RPMI7951 (cell line): ENCODE measurements around the gene RNASE8. TPM values are rescaled to one million over a fixed set of nuclear protein-coding genes. Genes with fewer than 3 reads are reported as not detected.

Source experiments
- DNase-seq: peaks from one replicate; pipeline ENCODE4 v3.0.0-alpha.2; 2012; ENCODE audit warnings: low read depth
- total RNA-seq: library from RNA; depleted of rRNA; stranded (reverse); fragments of >200 nt; shearing (Covaris generic); gene quantifications from 2 replicates; pipeline ENCODE4 v1.2.3, GENCODE V29; 2014

The RNASE8 gene
- total RNA-seq, 1 experiment from 2014 or later: not detected

DNA sequence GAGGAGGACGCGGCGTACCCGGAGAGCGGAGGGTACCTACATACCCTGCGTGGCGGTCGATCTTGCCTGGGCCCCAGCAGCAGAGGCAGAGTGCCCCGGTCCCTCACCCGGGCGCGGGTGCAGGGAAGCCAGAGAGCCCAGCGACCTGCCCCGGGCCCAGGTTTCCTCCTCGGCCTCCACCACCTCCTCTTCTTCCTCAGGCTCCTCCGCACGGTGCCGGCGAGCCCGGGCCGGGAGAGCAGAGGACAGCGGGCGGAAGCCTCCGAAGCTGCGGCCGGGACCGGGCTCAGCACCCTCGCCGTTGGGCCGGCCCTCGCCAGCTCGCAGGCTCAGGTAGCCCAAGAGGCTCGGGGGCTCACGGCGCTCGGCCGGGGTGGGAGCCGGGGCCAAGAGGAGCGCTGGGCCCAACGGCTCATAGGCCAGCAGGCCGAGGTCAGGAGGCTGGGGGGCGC, 34.2 kb downstream of the RNASE8 start:
- no peak for DNase-seq

- DNase-seq: peak; percentile 49
Observed at GRCh38 chr14:21092273-21093011, 34.8 kb downstream of the RNASE8 start.

GRCh38 chr14:21093018-21093417, 35.4 kb downstream of the RNASE8 start:
- no peak for DNase-seq

DNA sequence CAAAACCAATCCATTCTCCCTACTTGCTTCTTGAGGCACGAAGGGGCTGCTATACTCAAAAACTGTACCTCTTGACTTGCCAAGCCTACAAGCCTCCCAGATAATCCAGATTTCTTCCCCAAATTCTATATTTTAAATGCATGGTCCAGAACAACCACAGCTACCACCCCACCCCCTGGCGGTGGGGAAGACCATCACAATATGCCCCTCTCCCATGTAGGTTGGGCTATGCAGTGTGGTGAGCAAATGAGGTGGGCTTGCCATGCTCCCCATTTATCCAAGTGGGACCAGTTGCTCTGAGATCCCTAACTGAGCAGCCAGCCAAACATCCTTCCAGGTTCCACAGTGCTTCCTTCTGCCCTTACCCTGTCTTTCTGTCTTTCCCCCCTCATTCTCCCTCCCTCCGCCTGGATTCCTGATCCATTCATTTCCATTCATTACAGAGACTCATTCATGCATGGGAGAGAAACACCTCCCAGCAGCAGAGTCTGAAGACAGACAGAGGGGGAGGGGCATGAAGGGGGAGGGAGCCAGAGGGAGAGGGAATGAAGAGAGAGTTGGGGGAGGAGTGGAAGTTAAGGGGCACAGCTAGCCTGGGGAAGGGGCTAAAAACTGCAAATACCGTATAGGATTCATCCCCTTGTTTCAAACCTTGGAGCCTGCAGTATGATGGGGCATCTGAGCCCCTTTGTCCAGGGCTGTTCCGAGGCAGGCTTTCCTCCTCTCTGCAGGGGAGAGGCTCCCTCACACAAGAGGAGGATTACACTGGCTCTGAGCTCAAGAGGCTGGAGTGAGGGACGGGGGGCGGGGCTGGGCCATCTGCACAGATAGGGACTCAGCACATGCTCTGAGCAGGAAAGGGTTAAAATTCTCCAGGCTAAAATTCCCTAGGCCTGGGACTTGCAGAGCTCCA, 36.4 kb downstream of the RNASE8 start:
- DNase-seq: no peak

- DNase-seq: no peak
Observed at GRCh38 chr14:21095430-21096205, 38.0 kb downstream of the RNASE8 start.

DNA sequence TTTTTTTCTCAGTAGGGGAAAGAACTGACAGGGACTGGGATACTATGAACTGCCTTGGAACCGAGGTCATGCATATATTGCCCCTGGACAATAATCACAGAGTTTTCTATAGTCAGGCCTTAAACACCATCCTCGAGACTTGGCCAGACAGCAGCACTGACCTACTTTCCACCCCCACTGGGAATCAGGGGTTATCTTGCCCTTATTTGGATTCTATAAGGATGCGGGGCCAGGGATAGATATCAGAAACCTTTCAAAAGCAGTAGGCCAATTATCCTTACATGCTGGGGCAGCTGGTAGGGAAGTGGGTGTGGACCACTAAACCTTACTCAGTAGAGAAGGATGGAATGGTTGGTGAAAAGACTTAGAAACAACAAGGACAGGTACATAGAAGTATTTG, 38.8 kb downstream of the RNASE8 start:
- no peak for DNase-seq

DNA sequence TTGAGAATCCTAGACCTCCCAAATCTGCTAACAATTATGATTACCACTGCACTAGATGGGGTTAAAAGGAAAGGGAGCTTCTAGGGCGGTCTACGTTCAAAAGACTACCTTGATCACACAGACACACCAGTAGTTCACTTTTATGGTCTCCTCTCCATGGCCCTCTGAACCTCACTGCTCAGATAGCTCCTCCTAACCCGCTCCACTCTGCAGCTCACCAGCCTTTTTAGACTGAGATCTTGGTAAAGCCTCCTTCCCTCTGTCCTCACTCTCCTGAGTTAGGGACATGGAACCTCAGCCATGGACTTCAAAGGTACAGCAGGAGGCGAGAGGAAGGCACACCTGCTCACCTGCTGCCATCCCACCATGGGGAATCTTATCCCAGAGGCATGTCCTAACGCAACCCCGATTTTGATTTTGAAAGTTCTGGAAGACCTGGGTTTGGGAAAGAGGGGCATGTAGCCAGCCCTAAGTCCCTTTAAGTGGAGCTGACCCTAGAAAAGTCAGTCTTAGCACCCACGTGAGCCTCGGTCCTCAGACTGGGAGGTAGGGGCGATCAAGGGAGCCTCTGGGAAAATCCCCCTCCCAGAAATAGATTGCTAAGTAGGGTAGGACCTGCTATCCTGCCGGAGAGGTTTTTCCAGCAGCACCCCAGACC, 39.5 kb downstream of the RNASE8 start:
- no peak for DNase-seq

DNA sequence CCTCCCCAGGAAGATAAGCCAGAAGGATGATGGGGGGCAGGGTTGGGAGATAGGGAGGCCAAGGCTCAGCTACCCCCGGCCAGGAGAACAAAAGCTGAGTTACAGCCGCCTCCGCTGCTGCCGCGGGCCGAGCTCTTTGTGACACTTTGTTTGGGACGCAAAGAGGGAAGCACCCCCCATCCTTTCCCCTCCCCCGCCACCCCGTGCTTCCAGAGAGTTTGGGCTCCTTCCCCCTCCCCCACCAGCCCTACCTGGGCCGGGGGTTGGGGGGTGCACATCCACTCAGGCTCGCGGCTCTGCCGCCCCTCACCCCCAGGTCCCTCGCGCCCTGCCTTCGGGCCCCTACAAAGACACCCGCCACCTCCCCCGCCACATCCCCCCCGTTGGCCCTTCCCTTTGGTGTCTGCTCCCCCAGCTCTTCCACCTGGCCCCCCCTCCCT, 40.0 kb downstream of the RNASE8 start:
- no peak for DNase-seq

DNA sequence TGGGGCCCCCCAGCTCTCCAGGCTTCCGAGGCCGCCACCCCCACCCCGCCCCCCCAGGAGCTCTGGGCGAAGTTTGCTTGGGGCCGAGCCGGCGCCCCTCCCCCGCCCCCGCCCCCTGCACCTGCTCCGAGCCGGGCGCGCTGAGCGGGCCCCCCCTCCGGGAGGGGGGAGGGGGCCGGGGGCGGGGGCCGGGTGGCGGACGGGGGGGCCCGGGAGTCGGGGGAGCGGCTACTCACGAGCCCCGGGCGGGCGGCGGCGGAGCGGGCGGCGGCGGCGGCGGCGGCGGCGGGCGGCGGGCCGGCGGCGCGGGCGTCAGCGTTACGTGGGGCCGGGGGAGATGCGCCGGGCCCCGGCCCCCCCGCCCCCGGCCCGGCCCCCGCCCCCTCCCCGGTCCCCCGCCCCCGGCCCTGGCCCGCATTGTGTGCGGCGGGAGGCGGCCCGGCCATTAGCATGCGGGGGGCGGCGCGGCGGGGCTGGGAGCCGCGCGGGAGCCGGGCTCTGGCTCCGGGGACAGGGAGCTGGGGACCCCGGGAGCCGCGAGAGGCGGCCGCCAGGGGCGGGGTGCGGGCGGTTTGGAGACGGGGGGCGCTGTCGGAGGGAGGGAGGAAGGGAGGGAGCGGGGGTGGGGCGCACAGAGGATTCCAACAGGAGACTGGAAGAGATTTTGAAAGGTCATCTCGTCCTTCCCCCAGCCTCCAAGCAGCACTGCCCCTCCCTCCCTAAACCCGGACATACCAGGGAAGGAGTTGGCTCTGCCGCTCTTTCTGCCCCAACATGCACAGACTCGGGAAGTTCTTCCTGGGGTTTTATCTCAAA, 40.7 kb downstream of the RNASE8 start, which contains the start of gene ZNF219:
ZNF219 (minus strand) TSS at position 580 of the 816 bp plus-strand sequence. CDS start 5,064 bp downstream, outside the sequence.
- peak; percentile 52 for DNase-seq

DNA sequence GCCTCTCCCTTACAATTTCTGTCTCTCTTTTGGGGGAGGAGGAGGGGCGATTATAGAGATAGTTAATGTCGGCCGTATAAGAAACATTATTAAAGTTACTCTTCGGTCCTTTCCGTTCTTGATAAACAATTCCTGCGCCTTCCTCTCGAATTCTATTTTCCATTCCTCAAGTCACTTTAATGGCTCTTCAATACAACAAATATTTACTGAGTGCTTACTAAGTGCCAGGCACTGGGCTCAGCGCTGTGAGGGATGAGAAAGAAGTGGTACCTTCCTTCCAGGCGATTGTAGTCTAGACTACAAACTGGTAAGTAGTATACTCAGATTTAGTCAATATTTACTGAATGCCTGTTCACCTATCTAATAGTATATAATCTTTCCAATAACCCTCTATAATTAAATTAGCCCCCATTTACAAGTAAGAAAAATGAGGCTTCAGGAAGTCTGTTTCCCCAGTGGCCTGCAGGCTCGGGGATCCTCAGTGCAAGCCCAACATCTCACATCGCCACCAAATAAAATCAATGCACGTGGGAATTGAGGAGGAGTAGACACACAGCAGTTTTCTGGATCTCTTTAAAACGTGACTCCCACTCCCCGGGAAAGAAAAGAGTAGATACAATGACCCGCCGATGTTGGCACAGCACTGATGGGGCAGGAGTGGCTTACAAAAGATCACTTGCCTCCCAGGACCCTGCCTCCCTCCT, 41.4 kb downstream of the RNASE8 start:
- DNase-seq: no peak

DNA sequence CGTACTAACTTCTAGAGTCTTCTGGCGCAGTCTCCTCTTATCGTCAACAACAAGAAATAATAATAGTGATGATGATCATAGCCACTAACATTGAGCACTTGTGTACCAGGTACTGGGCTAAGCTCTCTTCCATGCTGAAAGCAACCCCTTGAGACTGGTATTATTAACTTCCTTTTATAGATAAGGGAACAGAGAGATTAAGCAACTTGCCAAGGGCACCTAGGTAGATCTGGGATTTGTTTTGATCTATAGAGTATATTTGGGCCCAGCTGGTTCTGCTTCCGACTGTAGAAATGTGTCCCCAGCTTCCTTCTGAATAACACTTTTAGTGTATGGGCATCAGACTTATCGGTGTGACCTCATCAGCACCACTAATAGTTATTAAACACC, 42.0 kb downstream of the RNASE8 start:
- DNase-seq: no peak

DNA sequence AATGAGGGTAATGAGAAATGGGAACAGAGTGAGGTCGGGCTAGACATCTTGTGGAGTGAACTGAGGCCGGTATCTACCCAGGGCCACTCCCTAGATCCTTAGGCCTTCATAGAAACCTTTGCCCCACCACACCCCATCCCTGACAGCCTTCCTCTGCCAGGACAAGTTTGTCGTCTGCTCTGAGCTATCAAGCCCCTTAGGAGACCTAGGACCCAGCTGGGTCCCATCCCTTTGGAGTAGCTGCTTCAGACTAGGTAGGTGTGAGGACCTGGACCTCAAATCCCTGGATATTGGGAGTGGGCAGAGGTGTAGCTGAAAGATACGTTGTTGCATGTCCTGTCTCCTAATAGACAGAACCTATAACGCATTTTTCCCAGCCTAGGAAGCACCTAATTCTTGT, 43.3 kb downstream of the RNASE8 start, which contains the start of gene TMEM253:
TMEM253 (plus strand) TSS at position 136 of the 400 bp plus-strand sequence. CDS start 278 bp downstream, outside the sequence.
- DNase-seq: no peak

DNA sequence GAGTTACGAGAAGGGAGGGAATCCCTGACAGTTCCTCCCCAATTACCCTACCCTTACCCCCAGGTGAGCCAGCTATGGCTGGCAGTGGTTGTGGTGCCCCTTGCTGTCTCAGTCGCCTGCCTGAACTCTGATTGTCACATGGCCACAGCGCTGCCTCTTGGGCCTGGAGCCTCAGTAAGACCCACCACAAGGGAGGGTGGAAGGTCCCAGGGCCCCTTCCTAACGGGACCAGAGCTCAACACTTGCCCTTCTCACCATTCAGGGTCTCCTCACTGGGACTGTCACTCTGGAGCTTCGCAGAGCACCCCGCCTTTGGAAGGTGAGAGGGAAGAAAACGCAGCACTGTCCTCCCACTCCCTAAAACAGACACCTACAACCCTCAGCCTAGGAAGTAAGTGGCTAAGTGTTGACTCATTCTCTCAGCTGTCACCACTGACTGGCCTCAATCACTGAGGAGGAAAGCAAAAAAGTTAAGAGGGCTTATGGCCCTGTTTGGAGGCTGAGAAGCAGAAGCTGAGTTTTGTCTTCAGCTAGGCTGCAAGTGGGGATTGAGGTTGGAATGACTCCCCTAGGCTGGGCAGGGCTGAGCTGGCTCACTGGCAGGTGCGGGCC, 44.3 kb downstream of the RNASE8 start:
- no peak for DNase-seq

GRCh38 chr14:21102521-21103410, 45.1 kb downstream of the RNASE8 start:
- no peak for DNase-seq

DNA sequence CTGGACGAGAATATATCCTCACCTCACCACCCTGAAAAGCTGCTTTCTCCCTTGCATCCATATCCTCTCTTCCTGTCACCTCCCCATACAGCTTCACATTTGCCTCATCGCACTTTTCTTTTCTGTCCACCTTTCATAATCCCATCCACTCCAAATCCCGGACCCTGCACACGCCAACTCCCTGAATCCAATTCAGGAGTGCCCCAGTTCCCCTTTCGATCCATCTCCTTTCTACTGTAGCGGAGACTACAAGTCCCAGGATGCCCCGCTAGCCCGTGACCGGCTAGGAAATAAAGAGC, 45.7 kb downstream of the RNASE8 start:
- DNase-seq: no peak

DNA sequence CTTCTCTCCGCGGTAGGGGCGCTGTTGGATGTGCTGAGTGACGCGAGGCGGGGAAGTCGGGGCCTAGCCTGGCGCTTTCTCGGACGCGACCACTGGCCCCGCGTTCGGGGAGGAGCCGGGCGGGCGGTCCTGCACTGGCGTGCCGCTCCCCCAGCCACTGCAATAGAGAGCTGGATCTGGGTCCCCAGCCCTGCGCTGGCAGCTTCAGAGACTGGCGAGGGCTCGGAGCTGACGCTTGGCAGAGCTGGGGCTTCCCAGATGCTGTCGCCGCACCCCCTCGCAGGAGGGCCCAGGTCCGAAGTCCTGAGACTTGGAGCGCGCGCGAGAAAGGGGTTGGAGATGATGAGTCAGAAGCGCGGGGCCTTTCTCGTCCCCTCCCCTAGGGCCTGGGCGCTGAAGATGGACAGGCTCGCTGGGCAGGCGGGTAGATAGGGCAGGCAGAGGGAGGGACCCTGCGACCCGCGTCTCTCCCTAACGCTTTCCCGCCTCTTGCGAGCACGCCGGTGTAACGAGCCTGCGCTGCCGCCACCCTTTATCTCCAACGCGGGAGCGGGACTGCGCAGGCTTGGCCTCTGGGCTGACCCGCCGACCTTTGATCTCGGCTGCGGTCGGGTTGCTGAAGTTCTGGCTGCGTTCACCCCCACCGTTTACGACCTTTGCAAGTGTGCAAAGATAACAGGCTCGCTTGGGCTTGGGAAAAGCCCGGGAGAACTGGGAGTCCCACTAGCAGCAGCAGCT, 46.3 kb downstream of the RNASE8 start:
- peak; percentile 95 for DNase-seq

DNA sequence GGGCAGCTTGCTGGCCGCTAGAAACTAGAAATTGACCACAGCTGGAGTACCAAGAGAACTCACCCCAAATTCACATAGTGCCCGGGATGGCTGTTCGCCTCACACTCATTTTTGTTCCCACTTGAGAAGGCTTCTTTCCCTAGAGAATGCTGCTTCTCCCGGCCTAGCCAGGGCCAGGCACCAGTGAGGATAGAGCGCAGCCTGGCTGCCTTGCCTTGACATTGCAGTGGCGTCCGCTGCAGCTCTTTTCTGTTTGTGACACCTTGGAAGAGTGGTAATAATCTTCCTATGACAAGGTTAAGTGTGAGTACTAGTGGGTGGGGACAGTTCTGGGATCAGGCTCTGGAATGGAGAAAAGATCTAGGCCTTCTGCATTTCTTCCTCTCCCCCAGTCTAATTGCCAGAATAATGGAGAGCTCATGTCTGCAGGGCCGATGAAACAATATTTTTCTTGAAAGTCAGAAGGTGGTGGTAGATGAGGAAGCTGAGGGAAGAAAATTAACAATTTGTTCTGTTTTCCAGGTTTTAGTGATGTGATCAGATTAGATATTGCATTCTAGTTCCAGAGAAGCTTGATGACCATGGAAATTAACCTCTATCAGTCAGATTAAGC, 46.9 kb downstream of the RNASE8 start:
- peak; percentile 76 for DNase-seq
